ENCODE results near the gene INPP5A.

INPP5A gene

DNA sequence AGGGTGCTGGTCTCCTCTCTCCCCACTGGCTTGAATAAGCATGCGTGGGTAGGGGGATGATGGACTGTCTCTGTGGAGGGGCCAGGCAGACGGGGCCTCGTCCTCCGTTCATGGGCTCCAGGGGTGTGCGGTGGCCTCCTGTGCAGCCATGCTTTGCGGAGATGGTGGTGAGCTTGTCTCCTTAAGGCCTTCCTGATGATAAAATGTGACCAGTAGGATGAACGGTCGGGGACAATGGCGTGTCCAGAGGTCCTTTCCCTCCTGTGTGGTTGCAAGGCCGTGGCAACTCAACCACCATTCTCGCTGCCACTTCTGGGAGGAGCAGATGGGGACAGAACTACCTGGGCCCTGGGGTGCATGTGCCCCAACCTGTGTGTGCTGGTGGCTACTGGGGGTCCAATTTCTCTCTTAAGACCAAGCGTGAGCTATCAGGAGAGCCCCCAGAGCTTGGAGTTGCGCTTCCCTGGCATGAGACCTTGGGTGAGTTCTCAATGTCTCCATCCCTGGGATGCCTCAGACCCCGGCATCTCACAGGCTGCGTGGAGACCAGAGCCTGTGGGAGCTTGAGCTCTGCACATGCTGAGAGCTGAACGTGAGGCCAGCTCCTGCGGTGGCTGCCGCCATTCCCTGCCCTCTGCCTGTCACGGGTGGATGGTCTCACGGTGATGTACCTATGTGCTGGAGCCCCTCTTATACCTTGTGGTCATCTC, 112.2 kb downstream of the INPP5A start:
- DNase-seq, result no peak

DNA sequence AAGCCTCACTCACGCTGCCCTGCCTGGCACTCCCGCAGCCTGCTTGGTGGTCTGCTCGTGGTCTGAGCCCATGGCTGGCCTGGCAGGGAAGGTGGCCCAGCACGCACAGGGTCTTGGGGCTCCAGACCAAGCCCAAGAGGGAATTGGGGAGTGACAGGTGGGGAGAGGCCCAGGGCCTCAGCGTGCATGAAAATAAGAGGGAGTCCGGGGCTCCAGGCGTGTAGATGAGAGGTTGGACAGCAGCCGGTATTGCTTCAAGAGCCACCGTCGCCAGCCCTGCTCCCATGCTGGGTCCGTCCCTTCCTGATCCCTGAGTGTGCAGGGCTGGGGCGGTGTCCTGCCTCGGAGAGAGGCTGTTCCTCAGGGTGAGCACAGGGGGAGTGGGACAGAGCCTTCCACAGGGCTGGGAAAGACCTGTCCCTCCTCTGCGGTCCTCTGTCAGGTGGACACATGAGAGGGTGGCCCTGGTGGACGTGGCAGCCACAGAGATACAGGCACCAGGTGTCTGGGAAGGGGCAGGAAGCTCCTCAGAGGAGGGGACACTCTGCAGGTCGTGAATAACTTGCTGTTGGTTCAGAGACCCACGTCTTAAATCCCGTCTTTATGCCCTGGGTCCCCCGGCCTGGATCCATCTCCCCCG, 113.1 kb downstream of the INPP5A start:
- no peak for DNase-seq

DNA sequence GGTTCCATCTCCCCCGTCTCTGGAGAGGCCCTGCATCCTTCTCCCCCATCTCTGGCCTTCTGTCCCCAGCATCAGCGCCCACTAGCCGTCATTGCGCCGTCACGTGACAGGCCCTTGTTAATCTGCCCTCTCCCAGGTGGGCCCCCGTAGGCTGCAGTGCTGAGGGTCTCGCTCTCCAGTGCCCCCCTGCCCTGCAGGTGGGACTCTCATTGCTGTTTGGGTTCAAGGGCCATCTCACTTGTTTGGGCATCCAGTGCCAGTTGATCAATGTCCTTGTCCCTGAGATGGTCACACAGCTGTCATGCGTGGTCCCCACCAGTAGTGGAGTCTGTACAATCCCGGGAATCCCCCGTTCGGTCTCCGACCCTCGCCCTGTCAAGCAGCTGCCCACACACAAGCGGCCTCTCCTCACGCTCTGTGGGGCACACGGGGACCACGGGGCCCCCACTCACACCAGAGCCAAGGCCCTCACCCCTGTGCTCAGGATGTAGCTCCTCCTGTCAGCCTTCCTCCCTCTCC, 114.0 kb downstream of the INPP5A start:
- no peak for DNase-seq

DNA sequence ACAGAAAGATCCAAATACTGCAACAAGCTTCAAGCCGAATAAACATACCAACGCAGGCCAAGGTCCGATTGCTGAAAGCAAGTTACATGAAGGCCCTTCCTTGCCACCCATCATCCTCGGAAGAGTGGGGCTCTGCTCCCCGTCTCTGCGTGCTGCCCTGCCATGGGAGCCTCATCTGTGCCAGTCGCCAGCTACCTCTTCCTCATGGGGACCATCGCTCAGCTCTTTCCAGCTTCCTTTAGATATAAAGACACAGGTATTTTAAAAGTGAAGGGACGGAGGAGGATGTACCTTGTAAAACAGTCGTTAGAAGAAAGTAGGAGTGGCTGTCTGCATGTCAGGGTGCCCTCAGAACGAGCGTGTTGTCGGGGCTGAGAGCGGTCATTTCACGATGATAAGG, 114.9 kb downstream of the INPP5A start:
- no peak for DNase-seq

DNA sequence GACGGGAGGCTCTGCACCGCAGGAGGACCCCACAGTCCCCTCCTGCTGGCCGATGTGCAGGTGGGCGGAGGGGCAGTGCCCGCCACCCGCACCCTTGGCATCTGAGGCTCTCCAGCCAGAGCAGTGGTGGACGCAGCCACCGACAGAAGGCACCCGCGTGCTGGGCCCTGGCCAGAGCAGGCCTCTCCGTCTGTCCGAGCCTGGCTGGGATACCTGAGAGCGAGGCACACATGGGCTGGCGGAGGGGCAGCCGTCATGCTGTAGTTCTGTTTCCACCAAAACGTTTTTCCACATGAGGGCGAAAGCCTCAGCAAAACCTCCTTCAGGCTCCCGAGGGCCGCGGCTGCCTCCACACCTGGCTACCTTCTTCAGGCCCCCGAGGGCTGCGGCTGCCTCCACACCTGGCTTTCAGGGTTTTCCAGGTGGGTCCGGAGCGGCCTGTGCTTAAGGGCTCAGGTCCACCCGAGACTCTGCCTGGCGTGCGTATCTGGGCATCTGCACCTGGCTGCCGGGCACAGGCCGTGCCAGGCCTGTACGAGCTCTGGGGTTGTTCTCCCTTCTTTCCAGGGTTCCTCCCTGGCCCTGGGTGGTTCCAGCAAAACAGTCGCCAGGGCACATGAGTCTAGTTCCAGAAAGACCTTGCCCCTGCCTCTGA, 115.5 kb downstream of the INPP5A start:
- DNase-seq, result no peak

DNA sequence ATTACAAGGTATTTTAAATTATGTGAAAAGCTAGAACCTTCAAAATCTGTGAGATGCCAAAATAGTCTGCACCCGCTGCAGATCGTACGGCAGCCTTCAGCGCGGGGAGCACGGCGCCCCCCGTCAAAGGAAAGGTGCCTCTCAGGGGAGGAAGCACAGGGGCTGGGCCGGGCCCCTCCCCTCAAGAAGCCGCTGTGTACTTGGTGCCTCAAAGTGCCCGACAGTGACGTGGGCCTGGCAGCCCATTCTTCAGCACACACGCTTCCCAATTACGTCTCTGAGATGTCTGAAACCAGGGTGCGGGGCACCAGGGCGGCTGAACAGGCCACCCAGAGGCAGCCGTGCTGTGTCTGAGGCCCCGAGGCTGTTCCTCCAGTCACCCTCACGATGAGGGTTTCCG, 116.1 kb downstream of the INPP5A start:
- no peak for DNase-seq

DNA sequence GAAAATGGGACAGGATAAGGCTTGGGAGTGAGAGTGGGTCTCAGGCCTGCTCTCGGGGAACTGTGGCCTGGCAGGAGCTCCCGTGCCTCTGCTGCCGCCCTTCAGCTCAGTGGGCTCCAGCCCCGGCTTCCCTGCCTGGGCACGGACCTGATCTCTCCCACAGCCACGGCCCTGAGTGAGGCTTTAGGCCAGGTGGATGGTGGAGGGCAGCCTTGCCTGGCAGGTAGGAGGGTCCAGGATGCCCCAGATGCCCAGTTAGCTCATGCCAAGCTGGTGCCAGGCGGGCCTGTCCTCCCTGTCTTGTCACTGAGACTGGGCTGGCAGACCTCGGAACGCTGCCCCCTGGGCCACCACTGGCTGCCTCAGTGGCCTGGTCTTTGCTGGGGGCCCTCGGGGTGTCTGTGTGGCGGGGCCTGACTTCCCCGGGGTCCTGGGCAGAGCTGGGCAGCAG, 116.6 kb downstream of the INPP5A start:
- DNase-seq, result no peak

DNA sequence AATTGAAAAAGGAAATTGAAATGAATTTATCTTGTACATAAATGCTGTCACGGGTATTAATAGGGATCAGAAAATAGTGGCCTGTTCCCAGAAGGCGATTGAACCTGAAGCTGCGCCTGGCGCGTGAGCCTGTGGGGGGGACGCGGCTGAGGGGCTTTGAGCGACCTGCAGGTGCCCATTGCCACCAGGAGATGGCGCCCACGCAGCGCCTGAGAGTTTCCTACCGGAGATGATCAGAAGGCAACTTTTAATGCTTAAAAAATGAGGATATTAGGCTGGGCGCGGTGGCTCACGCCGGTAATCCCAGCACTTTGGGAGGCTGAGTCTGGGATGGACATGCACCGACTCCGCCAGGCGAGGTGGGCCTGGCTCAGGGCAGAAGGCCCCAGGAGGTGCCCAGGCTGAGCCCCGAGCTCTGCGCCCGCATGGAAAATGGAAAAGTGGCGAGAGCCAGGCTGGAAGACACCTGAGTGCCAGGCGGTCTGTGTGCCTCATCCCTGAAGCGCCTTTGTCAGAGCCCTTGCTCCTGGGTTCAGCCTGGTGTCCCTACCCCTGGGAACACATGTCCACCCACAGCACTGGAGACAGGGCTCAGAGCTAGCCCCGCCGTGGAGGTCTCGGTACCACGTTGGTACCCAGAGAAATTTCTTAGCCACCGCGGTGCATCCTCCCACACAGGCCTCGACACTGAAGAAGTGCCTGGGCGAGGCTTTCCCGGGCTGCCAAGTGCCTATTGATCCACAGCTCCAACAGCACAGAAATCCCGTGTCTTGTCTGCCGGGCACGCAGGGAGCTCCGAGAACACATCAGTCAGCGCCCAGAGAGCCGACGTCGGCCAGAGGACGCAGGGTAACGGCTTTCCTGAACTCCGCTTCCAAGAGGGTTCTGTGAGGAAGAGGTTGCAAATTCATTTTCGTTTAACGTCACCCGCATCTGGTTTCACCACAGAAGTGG, 117.4 kb downstream of the INPP5A start:
- DNase-seq, result peak; percentile 37 to 38

DNA sequence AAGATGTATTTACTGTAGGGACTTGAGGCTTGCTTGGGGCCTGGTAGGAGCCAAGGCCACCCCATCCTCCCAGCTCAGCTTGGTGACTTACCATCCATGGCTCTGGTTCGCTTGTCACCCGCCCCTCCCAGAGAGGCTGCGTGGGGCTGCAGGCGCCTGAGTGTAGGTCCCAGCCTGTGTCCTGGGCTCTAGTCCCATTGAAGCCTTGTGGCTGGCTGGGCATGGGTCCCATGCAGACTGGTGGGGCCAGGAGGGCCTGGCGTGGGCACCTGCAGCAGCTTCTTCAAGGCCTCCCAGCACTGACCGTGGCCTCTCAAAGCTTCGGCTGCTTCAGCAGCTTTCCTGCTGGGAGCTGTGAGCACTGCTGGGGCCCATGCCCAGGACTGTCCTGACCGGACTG, 118.1 kb downstream of the INPP5A start:
- DNase-seq, result no peak

DNA sequence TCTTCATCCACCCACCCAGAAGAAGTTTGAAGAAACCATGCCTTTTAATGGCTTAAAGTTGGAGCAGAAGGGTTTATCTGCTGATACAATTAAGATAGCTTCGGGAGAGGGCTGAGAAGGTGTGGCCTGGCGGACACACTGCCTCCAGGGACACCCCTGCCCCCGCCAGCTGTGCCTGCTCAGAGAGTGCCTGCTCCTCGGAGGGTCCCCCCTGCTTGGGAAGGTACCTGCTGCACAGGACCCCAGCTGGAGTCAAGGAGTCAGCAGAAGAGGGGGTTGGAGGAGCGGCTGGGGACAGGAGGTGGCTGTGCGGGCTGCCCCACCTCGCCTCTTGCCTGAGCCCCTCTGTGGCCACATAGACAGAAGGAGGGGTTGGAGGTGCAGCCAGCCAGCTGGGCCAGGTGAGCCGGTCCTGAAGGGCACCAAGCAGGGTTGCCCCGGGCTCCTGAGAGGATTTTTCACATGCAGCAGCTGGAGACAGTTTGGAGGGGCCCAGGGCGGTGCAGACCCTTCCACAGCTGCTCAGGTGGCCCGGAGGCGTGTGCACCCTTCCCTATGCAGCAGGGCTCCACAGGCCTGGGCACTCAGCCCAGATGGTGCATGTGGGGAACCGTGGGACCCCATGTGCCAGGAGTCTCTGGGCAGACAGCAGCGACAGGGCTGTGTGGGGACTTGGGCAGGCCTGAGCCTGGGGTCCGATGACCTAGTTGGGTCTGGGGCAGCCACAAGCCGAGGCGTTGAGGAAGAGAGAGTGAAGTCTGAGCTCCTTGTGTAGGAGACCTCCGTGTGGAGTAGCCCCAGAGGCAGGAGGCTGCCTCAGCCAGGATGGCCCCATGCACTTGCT, 118.9 kb downstream of the INPP5A start:
- DNase-seq, result no peak

DNA sequence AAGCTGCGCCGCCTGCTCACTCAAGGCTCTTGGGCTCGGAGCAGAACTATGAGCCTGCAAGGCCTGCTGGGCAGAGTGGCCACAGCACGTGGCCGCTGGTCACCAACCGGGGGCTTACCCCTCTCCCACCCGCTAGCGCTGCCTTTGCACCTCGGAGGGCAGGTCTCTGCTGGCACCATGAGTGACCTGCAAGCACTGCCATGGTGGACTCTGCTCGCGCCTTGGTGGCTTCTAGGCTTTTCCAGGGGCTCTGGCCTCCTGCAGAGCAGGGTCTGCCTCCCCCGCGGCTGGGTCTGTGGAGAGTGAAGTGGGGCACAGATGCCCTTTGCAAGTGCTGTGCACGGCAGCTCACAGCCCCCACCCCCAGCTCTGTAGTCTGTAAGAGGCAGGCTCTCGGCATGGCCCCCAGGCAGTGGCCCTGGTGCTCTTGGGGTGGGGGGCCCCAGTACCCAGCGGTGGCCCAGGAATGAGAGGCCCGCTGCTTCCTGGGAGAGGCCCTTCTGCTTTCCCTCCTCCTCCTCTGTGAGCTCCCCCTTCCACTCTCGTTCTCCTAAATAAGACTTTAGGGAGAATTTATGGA, 119.6 kb downstream of the INPP5A start:
- no peak for DNase-seq

DNA sequence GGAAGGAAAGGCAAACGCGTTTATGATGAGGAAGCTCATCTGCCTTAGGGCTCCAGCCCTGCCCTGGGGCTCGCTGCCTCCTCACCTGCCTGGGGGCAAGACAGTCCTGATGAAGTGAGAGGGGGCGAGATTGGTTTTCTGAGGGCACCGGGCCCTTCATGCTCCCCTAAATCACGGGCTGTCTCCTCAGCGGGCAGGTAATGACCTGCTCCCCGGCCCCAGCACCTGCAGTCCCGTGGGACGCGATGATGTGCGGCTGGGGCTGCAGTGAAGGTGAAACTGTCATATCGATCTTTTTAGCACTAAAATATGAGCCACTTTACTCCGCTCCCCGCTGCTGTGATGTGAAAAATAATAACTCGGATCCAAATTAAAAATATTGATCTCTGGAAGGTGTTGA, 120.2 kb downstream of the INPP5A start:
- no peak for DNase-seq

DNA sequence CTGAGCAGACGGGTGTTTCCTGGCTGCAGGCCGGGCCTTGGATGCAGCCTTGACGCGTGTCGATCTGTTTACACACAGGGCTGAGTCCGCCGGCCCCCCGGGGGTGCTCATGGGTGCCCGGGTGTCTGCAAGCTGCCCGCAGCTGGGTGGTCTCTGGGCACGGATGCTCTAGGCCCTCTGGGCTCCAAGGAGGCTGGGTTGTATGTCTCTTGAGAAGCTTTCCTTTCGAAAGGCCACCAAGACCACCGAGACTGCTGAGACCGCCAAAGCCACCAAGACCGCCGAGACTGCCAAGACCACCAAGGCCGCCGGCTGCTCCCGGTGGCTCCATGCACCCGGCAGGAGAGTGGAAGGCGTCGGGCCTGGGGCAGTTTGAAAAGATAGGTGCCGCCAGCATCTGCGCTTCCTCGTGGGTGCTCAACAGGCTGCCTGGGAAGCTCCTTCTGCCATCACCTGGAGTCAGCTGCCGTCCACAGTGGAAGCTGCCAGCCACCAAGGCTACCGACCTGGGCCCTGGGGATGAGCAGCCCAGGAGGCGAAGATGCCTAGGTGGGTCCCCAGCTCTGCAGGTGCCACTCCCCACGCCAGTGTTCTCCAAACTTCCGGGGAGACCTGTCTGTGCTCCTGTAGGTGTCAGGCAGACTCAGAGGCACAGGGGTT, 121.1 kb downstream of the INPP5A start:
- no peak for DNase-seq

DNA sequence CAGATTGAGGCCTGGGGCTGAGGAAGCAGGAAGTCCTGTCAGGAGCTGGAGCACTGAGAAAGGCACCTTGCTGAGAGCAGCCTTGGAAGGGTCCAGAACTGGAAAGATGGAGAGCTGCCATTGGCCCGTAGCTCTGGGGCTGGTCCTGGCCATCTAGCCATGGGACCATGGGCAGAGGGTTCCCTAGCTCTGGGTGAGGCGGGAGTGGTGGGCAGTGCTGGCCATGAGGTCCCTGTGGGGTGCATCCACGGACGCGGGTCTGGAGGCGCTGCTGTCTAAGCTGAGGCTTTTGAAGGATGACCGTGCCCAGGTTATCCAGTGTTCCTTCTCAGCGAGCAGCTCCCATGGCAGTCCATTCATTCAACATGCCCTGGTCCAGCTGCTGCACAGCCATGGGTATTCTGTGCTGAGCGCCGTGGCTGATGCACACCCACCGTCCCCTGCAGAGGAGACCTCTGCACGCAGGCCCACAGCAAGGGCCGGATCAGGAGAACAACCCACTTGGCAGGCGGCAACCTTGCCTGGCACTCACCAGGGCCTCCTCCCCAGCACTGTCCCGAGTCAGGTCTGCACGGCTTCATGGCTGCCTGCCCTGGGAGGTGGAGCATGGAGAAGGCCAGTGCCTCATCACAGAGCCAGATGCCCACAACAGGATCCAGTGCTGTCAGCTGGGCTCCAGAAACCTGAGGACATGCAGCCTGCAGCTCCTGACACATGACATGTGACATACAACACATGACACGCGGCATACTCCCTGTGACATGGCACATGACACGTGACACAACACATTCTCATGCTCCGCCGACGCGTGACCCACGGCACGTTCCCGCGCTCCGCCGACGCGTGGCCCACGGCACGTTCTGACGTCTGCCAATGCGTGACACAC, 121.9 kb downstream of the INPP5A start:
- no peak for DNase-seq

DNA sequence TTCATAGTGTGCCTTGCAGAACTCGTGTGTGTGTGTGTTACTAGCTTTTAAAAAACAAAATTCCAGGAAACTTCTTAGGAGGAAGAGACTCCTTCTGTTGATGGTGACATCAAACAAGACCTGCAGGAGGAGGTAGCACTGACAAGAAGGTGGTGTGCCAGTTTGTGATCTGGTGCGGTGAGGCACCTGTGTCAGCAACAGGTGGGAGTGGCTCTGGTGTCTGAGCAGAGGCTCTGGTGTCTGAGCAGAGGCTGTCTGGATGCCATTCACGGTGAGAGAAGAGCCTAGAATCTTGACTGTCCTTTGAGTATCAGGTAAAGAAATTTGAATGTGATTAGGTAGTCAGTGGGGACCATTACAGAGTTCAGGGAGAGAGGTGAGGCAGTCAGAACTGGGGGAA, 122.8 kb downstream of the INPP5A start:
- no peak for DNase-seq

DNA sequence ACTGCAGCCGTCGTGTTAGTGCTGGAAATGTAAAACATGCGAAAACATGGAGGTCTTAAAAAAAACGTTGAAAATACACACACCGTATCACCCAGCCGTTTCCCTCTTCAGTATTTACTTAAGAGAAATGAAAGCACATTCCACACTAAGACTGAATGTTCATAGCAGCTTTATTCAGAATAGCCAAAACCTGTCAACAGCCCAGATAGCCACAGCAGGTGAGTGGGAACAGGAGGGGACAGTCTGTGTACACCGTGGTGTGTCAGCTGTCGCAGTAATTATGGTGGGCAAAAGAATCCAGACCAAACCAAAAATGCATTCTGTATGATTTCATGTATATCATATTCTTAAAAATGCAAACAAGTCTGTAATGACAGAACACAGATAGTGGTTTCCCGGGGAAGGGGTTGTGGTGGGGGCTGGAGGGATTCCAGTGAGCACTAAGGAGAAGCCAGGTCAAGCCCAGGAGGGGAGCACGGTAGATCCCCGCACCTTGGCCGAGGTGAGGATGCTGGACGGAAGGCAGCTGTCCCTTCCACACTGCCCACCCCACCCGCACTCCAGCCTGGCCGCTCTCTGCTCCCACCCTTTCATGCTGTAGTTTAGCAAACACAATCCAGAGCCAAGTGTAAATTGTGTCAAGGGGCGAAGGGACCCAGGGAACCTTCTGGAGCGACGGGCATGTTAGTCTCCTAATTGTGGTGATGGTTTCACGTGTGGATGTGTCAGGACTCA, 124.8 kb downstream of the INPP5A start:
- no peak for DNase-seq

DNA sequence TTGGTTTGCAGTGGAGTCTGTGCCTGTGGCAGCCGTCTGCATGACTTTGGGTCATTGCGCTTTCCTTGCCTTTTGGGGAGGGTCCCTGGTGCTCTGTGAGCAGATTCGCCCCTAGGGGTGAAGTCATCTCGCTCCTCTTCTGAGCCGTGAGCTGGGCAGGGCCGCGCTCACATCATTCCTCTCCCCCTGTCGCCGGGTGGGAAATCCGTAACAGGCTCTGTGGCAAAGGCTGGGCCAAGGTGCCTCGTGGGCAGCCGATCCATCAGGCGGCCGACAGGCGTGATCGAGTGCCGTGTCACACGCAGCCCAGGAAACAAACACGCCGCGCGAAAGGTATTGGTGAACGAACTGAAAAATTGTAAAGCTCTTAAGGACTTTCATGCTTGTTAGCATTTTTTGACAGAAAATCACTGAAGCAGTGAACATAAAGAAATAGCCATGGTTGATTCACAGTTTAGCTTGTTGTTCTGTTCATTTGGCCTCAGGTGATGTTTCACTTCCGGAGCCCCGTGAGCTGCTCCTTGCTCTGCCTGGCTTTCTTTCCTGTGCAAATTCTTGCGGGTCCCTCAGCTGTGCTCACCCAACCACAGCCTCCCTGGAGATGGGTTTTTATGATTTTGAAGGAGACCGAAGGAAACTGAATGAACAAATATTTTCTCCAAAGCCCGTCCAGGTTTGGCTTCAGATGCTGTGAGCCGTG, 126.2 kb downstream of the INPP5A start:
- DNase-seq, result no peak

DNA sequence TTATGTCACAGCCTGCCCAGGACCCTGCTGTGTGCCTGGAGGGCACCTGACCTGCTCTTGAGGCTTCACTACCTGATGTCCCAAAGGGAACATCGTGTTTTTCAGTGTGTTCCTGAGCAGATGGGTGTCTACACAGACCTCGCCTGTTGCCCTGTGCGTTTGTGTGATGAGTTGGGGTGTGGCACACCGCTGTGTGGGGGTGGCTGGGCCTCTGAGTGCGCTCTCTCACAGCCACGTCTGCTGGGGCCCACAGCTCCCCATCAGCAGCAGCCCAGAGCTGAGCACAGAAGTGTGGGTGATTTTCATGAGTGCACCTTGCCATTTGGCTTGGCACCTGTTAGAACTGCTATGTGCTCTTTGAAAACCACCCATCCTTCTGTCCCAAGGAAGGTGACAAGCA, 126.8 kb downstream of the INPP5A start:
- DNase-seq, result no peak

DNA sequence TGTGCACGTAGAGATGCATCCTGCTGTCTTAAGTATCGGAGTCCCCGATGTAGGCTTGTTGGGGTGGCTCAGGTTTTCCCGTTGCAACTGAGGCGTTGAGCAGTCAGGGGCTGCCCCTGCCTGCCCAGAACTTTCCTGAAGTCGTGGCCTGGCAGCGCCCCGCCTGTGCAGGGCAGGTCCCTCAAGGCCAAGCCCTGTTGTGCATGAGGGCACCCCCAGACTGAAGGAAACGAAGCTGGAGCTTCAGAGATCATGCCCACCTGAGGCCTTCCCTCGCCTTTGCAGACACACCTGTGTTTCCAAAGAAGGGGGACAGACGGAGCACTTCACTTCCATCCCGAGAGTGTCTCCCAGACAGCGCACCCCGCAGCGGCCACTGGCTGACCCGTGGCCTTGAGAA, 127.3 kb downstream of the INPP5A start:
- no peak for DNase-seq
